ENCODE measurements around the gene VWA3A.

GRCh38 chr16:22195695-22196558 lies 103.6 kb downstream of the VWA3A start:
- TF ChIP-seq CTCF (IDR thresholded peaks at IDR 0.05), result peak in 1 of 3 donors; percentile 81
- TF ChIP-seq POLR2A (IDR thresholded peaks at IDR 0.05), result no peak

All from lower leg skin (tissue), 3 donors.